GM19035 (cell line): Measurements from ENCODE around the gene HOXD10.

Experiments used
- ATAC-seq: cut with Tn5 transposase; IDR thresholded peaks from one replicate; pipeline ENCODE4 v1.9.1; 2021; ENCODE audit not compliant: unreplicated experiment

The HOXD10 gene

GRCh38 chr2:176161825-176162626 lies 45.4 kb downstream of the HOXD10 start:
- ATAC-seq = no peak

- ATAC-seq = no peak
Observed at GRCh38 chr2:176162911-176163671, 46.5 kb downstream of the HOXD10 start.

- no peak for ATAC-seq
Observed at GRCh38 chr2:176163672-176164056, 47.1 kb downstream of the HOXD10 start.

GRCh38 chr2:176164201-176164600 lies 47.6 kb downstream of the HOXD10 start:
- no peak for ATAC-seq

- no peak for ATAC-seq
Observed at GRCh38 chr2:176164611-176165369, 48.2 kb downstream of the HOXD10 start.

- no peak for ATAC-seq
Observed at GRCh38 chr2:176165370-176166050, 48.9 kb downstream of the HOXD10 start.

GRCh38 chr2:176166272-176166671 lies 49.7 kb downstream of the HOXD10 start:
- ATAC-seq = no peak

- no peak for ATAC-seq
Observed at GRCh38 chr2:176167398-176167797, 50.8 kb downstream of the HOXD10 start.

GRCh38 chr2:176169181-176169580 lies 52.6 kb downstream of the HOXD10 start:
- no peak for ATAC-seq
